ENCODE results near the gene TTC36. TPM values are rescaled to one million over a fixed set of nuclear protein-coding genes. Genes with fewer than 3 reads are reported as not detected.

The TTC36 gene
- total RNA-seq, 1 experiment from 2014 or later, result 1.2 TPM

DNA sequence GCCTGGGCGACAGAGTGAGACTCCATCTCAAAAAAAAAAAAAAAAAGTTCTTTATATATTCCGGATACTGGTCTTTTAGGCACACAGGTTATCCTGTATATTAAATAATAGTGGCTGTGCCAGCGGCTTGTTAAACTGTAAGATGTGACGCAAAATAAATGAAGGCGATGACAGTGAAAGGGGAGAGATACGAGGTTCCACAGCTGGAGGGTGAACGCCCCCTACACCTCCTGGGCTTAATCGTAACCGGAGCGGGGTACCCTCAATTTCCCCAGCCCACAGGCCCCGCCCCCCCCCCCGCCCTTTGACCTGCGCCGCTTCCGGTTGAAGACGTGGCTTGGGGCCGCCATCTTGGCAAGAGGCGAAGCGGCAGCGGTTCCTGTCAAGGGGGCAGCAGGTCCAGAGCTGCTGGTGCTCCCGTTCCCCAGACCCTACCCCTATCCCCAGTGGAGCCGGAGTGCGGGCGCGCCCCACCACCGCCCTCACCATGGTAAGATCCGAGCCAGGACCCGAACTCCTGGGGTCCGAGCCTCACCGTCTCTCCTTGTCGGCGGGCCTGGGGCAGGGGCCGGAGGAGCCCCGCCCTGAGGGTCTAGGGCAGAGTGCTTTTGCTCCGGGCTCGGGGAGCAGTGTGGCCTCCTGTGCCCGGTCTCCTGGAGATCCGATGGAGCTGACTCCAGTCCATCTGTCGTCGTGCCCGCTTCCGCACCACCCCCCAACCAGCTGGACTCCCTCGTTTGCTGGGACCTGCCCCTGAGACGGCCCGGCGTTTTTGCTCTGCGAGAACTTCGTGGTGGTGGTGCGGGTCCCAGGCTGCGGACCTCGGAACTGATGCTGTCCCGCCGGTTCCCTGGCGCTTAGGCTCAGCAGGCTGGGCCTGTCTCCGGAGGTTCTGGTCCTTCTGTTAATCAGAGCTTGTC, 45.0 kb downstream of the TTC36 start, which contains the start of gene ARCN1:
Gene ARCN1, plus strand, starts transcription at position 349 of the 920 bp plus-strand sequence. Its CDS starts 139 bp downstream, at position 488.
- ChIA-PET POLR2A (interaction anchor here (0.7 kb wide), 3 partner anchors 63 to 425 kb away, joined by 4 to 8 read pairs (median 6); no protein-coding TSS in a partner anchor), CTCF (interaction anchor here (0.7 kb wide), 1 partner anchor 34 kb away, joined by 4 read pairs; no protein-coding TSS in a partner anchor)
- Histone ChIP-seq H3K4me1 (ENCODE audit: control insufficient read depth, insufficient read depth, low read length) (peaks cover 28% of the 10 kb centered on the region), H3K27me3 (ENCODE audit: control insufficient read depth, insufficient read depth, low read length) (no peaks in the 10 kb centered on the region), H3K27ac (ENCODE audit: low read length) (peak within 1 kb of the TSS; percentile 94), H3K4me3 (ENCODE audit: low read depth in 2 of 2, low read length in 2 of 2) (peak within 1 kb of the TSS; percentile 92 to 93), H3K36me3 (ENCODE audit: control insufficient read depth, insufficient read depth, low read length) (no peaks in the 10 kb centered on the region; the same call in none of the 2 replicates), H3K9me3 (ENCODE audit: control insufficient read depth, insufficient read depth, low read depth, low read length) (no peaks in the 10 kb centered on the region)
- BruUV-seq (replicated peaks), result no TSS peak
- ATAC-seq (peak; percentile 92), DNase-seq (ENCODE audit: low read depth, low spot score) (no peak)
- in situ Hi-C loops (cut with HindIII; ENCODE audit: low pct_unique_long_range_greater_than_20kb, low sequenced_read_pairs), result no loop called here
- intact Hi-C loops (cut with micrococcal nuclease; ENCODE audit: unreplicated experiment), result no loop called here
- TF ChIP-seq, protein P1, sequence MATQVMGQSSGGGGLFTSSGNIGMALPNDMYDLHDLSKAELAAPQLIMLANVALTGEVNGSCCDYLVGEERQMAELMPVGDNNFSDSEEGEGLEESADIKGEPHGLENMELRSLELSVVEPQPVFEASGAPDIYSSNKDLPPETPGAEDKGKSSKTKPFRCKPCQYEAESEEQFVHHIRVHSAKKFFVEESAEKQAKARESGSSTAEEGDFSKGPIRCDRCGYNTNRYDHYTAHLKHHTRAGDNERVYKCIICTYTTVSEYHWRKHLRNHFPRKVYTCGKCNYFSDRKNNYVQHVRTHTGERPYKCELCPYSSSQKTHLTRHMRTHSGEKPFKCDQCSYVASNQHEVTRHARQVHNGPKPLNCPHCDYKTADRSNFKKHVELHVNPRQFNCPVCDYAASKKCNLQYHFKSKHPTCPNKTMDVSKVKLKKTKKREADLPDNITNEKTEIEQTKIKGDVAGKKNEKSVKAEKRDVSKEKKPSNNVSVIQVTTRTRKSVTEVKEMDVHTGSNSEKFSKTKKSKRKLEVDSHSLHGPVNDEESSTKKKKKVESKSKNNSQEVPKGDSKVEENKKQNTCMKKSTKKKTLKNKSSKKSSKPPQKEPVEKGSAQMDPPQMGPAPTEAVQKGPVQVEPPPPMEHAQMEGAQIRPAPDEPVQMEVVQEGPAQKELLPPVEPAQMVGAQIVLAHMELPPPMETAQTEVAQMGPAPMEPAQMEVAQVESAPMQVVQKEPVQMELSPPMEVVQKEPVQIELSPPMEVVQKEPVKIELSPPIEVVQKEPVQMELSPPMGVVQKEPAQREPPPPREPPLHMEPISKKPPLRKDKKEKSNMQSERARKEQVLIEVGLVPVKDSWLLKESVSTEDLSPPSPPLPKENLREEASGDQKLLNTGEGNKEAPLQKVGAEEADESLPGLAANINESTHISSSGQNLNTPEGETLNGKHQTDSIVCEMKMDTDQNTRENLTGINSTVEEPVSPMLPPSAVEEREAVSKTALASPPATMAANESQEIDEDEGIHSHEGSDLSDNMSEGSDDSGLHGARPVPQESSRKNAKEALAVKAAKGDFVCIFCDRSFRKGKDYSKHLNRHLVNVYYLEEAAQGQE (IDR thresholded peaks at IDR 0.05; ENCODE audit: insufficient read depth in 1 of 2, low read depth in 2 of 2, low read length in 1 of 2), result 0 out of 4 replicates have a peak, but pooled peaks of 1 of the 2 experiments have one; percentile 14
- TF ChIP-seq, protein P2, sequence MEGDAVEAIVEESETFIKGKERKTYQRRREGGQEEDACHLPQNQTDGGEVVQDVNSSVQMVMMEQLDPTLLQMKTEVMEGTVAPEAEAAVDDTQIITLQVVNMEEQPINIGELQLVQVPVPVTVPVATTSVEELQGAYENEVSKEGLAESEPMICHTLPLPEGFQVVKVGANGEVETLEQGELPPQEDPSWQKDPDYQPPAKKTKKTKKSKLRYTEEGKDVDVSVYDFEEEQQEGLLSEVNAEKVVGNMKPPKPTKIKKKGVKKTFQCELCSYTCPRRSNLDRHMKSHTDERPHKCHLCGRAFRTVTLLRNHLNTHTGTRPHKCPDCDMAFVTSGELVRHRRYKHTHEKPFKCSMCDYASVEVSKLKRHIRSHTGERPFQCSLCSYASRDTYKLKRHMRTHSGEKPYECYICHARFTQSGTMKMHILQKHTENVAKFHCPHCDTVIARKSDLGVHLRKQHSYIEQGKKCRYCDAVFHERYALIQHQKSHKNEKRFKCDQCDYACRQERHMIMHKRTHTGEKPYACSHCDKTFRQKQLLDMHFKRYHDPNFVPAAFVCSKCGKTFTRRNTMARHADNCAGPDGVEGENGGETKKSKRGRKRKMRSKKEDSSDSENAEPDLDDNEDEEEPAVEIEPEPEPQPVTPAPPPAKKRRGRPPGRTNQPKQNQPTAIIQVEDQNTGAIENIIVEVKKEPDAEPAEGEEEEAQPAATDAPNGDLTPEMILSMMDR (IDR thresholded peaks at IDR 0.05), result no peak
- peak; percentile 82; the same call in 1 of the 2 replicates for TF ChIP-seq SIN3A (IDR thresholded peaks at IDR 0.05; ENCODE audit: borderline replicate concordance, insufficient read depth, low read depth, low read length)
- TF ChIP-seq TCF7L2 (IDR thresholded peaks at IDR 0.05; ENCODE audit: low read depth, low read length), result peak; percentile 26; the same call in 1 of the 2 replicates
- TF ChIP-seq POLR2AphosphoS5 (IDR thresholded peaks at IDR 0.05; ENCODE audit: low read depth, low read length), result peak; percentile 89

GRCh38 chr11:118572981-118573550, 45.8 kb downstream of the TTC36 start:
- ChIA-PET POLR2A (interaction anchor here (0.7 kb wide), 1 partner anchor 129 kb away, joined by 4 read pairs; no protein-coding TSS in a partner anchor), CTCF (no interaction called here)
- peaks cover 28% of the 10 kb centered on the region for H3K4me1 ChIP-seq (ENCODE audit: control insufficient read depth, insufficient read depth, low read length)
- intact Hi-C loops (cut with micrococcal nuclease; ENCODE audit: unreplicated experiment) (no loop called here), in situ Hi-C loops (cut with HindIII; ENCODE audit: low pct_unique_long_range_greater_than_20kb, low sequenced_read_pairs) (no loop called here)
- H3K36me3 ChIP-seq (ENCODE audit: control insufficient read depth, insufficient read depth, low read length), result no peaks in the 10 kb centered on the region; the same call in none of the 2 replicates
- no TSS peak for BruUV-seq (replicated peaks)
- H3K27me3 ChIP-seq (ENCODE audit: control insufficient read depth, insufficient read depth, low read length), result no peaks in the 10 kb centered on the region
- ATAC-seq, result peak; percentile 49
- TF ChIP-seq, protein P2 (IDR thresholded peaks at IDR 0.05), result no peak
- TF ChIP-seq POLR2AphosphoS5 (IDR thresholded peaks at IDR 0.05; ENCODE audit: low read depth, low read length), result no peak; the same call in 1 of the 2 replicates
- TF ChIP-seq, protein P1 (IDR thresholded peaks at IDR 0.05; ENCODE audit: insufficient read depth in 1 of 2, low read depth in 2 of 2, low read length in 1 of 2), result no peak
- TF ChIP-seq TCF7L2 (IDR thresholded peaks at IDR 0.05; ENCODE audit: low read depth, low read length), result no peak
- no peak for TF ChIP-seq SIN3A (IDR thresholded peaks at IDR 0.05; ENCODE audit: borderline replicate concordance, insufficient read depth, low read depth, low read length)
- peak overlapping the region; percentile 94 for H3K27ac ChIP-seq (ENCODE audit: low read length)
- no peaks in the 10 kb centered on the region for H3K9me3 ChIP-seq (ENCODE audit: control insufficient read depth, insufficient read depth, low read depth, low read length)
- DNase-seq (ENCODE audit: low read depth, low spot score), result no peak
- H3K4me3 ChIP-seq (ENCODE audit: low read depth in 2 of 2, low read length in 2 of 2), result peak overlapping the region; percentile 92 to 93

All from Panc1 (cell line).